ES-I3 (cell line): ENCODE measurements around the gene PPL.

Source experiments
- H3K36me3 ChIP-seq: 2 replicates; pipeline ENCODE4 v1.6.1; 2013; ENCODE audit warnings: mild to moderate bottlenecking, low read length, control low read depth, moderate library complexity; ENCODE audit not compliant: insufficient read depth
- H3K4me1 ChIP-seq: 2 replicates; pipeline ENCODE4 v1.6.1; 2013; ENCODE audit warnings: mild to moderate bottlenecking, control low read depth, low read length; ENCODE audit not compliant: insufficient read depth
- H3K9ac ChIP-seq: 2 replicates; pipeline ENCODE4 v1.6.1; 2013; ENCODE audit warnings: low read depth, mild to moderate bottlenecking, low read length, moderate library complexity
- H3K9me3 ChIP-seq: 2 replicates; pipeline ENCODE4 v1.6.1; 2013; ENCODE audit warnings: mild to moderate bottlenecking, low read length, moderate library complexity; ENCODE audit not compliant: control insufficient read depth, insufficient read depth

Gene PPL

GRCh38 chr16:4847774-4848587 lies 89.0 kb downstream of the PPL start:
- Histone ChIP-seq H3K36me3 (no peaks in the 10 kb centered on the region; the same call in 1 of the 2 replicates), H3K4me1 (peaks cover 15% of the 10 kb centered on the region), H3K9ac (peak overlapping the region; percentile 97), H3K9me3 (no peaks in the 10 kb centered on the region)

GRCh38 chr16:4846901-4847773 lies 89.8 kb downstream of the PPL start, which contains the start of the genes GLYR1 and UBN1:
Gene GLYR1, minus strand, starts transcription at chr16:4847288. Its CDS starts 23 bp downstream, at chr16:4847265.
Gene UBN1, plus strand, starts transcription at chr16:4847481. Its CDS starts 5,437 bp downstream, at chr16:4852918.
- Histone ChIP-seq H3K9me3 (no peaks in the 10 kb centered on the region), H3K9ac (peak within 1 kb of the TSS; percentile 97), H3K36me3 (no peaks in the 10 kb centered on the region), H3K4me1 (peaks cover 11% of the 10 kb centered on the region)

GRCh38 chr16:4846503-4846900 lies 90.4 kb downstream of the PPL start:
- peak overlapping the region; percentile 97 for H3K9ac ChIP-seq
- peaks cover 3% of the 10 kb centered on the region for H3K36me3 ChIP-seq
- H3K4me1 ChIP-seq = peaks cover 5% of the 10 kb centered on the region
- no peaks in the 10 kb centered on the region for H3K9me3 ChIP-seq

GRCh38 chr16:4840984-4841383 lies 96.0 kb downstream of the PPL start:
- no peaks in the 10 kb centered on the region for H3K9me3 ChIP-seq
- peaks cover under 1% of the 10 kb centered on the region for H3K4me1 ChIP-seq
- no peak overlapping the region for H3K9ac ChIP-seq
- peaks cover 33% of the 10 kb centered on the region for H3K36me3 ChIP-seq

- Histone ChIP-seq H3K9me3 (no peaks in the 10 kb centered on the region), H3K9ac (no peak overlapping the region), H3K36me3 (peaks cover 33% of the 10 kb centered on the region)
These were observed 97.0 kb downstream of the PPL start for GRCh38 chr16:4839942-4840341.

GRCh38 chr16:4837733-4838501 lies 99.0 kb downstream of the PPL start:
- Histone ChIP-seq H3K9me3 (no peaks in the 10 kb centered on the region), H3K4me1 (no peaks in the 10 kb centered on the region), H3K36me3 (peaks cover 33% of the 10 kb centered on the region), H3K9ac (no peak overlapping the region)

More at GRCh38 chr16:4839942-4840341, 97.0 kb downstream of the PPL start:
- H3K4me1 ChIP-seq = no peaks in the 10 kb centered on the region

- Histone ChIP-seq H3K4me1 (no peaks in the 10 kb centered on the region), H3K36me3 (peaks cover 43% of the 10 kb centered on the region)
These were observed 100.2 kb downstream of the PPL start for GRCh38 chr16:4836727-4837126.

GRCh38 chr16:4833584-4833983 lies 103.4 kb downstream of the PPL start:
- Histone ChIP-seq H3K36me3 (peaks cover 34% of the 10 kb centered on the region), H3K4me1 (no peaks in the 10 kb centered on the region), H3K9ac (no peak overlapping the region), H3K9me3 (no peaks in the 10 kb centered on the region)

More at GRCh38 chr16:4836727-4837126, 100.2 kb downstream of the PPL start:
- H3K9ac ChIP-seq = no peak overlapping the region
- H3K9me3 ChIP-seq = no peaks in the 10 kb centered on the region

GRCh38 chr16:4832698-4833343 lies 104.1 kb downstream of the PPL start:
- Histone ChIP-seq H3K36me3 (peaks cover 32% of the 10 kb centered on the region), H3K4me1 (no peaks in the 10 kb centered on the region), H3K9me3 (no peaks in the 10 kb centered on the region), H3K9ac (no peak overlapping the region)
